HS-27A (cell line): ENCODE measurements around the gene CDH12.
"Not testable (repeated sequence)": the region's sequence is repeated elsewhere in the genome, so short reads cannot be mapped to it uniquely, and the experiment has no call there.

Experiments
- DNase-seq: peaks from one replicate; pipeline ENCODE4 v3.0.0-alpha.2; 2012; ENCODE audit warnings: low read depth, missing footprints

Gene CDH12

DNA sequence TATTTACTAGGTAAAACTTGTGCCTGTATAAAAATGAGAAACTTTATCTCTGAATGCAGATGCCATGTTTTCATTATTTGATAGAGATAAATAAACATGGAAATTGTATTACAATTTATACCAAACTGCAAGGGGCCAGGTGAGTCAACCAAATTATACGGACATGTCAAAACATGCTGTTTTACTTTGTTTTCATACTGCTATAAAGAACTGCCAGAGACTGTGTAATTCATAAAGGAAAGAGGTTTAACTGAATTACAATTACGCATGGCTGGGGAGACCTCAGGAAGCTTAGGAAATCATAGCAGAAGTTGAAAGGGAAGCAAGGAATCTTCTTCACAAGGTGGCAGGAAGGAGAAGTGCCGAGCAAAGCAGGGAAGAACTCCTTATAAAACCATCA, 840.3 kb downstream of the CDH12 start:
- DNase-seq, result not testable (repeated sequence)

DNA sequence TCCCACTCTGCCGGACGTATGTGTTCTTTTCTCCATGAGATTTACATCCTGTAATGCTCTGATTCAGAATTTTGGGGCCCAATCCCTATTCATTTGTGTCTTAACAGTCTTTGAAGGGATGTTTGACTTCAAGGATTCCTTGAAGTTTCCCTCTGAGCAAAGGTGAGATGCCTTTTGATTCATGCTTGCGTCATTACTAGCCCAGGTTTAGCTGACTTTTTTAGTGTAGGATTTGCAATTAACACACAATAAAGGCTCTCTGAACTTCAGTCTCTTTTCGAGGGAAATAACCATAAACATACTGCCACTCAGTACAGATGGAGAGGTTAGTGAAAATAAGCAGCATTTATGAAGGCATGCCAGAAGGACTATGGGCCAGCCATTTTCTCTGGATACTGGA, 842.3 kb downstream of the CDH12 start:
- DNase-seq, result not testable (repeated sequence)

GRCh38 chr5:22001097-22001496, 852.0 kb downstream of the CDH12 start:
- DNase-seq, result not testable (repeated sequence)

DNA sequence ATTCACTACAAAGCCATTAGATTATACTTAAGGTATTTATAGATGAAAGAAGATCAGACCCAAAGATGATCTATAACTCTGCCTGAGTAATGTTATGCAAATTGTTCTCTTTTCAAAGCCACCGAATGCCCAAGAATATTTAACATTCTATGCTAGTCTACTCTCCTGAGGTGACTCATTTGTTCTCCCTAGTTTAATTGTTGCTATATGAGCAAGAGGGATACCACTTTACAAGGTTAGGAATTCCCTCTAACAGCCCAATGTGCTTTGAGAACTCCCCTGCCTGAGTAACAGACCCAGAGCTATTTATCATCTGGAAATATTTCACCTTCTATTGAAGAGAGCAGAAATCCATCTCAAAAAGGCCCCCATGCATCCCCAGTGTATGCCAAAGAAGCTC, 867.3 kb downstream of the CDH12 start:
- not testable (repeated sequence) for DNase-seq

GRCh38 chr5:21951571-21951970, 901.6 kb downstream of the CDH12 start:
- DNase-seq, result not testable (repeated sequence)

DNA sequence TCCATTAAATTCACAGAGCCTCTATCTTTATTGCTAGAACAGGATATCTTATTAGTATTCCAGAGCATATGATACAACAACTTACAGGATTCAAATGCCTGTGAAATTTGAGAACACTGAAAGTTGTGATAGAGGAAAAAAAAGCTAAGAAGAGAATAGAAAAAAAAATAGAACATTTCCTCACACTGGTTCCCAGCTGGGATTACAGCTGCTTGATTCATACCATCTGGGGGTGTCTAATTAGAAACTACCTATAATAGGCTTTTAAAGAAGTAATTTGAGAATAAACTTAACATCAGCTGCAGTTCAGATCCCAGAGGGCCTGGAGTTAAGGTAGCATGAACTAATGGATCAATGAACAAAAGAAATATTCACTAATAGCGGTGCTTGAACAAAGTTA, 922.0 kb downstream of the CDH12 start:
- no peak for DNase-seq

GRCh38 chr5:21919414-21920022, 933.6 kb downstream of the CDH12 start:
- no peak for DNase-seq

DNA sequence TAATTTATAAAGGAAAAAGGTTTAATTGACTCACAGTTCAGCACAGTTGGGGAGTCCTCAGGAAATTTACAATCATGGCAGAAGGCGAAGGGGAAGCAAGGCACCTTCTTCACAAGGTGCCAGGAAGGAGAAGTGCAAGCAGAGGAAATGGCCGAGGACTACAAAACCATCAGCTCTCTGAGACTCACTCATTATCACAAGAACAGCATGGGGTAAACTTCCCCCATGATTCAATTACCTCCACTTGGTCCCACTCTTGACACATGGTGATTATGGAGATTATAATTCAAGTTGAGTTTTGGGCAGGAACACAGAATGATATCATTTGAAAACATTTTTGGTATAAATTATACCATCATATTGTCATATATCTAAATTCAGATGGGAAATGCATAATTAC, 934.7 kb downstream of the CDH12 start:
- no peak for DNase-seq

GRCh38 chr5:21910731-21911130, 942.4 kb downstream of the CDH12 start:
- no peak for DNase-seq

DNA sequence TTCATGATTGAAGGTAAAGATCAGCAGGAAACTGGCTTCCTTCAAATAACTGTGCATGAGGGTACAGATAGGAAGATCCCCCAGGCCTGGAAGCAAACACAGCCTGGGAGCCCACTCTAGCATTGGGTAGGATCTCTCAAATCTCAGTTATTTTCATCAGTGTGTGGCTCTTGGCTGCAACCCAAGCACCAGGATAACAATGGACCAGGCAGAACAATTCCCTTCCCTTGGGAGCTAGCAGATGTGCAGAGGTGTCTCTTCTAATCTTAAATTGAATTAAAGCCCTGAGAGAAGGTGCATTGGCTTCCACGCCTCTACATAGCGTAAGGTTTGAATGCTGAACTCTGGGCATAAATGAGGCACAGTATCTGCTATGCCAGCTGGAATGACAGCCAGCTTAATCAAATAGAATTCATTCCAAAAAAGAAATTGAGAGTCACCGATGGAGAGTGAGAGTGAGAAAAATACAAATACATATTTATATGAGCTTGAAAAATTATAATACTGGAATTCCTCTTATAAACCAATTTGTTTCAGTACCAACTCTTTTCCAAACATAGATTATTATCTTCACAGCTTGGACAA, 957.3 kb downstream of the CDH12 start:
- DNase-seq, result no peak

GRCh38 chr5:21893161-21893560, 960.0 kb downstream of the CDH12 start:
- DNase-seq, result no peak

GRCh38 chr5:21889581-21889980, 963.6 kb downstream of the CDH12 start:
- no peak for DNase-seq

DNA sequence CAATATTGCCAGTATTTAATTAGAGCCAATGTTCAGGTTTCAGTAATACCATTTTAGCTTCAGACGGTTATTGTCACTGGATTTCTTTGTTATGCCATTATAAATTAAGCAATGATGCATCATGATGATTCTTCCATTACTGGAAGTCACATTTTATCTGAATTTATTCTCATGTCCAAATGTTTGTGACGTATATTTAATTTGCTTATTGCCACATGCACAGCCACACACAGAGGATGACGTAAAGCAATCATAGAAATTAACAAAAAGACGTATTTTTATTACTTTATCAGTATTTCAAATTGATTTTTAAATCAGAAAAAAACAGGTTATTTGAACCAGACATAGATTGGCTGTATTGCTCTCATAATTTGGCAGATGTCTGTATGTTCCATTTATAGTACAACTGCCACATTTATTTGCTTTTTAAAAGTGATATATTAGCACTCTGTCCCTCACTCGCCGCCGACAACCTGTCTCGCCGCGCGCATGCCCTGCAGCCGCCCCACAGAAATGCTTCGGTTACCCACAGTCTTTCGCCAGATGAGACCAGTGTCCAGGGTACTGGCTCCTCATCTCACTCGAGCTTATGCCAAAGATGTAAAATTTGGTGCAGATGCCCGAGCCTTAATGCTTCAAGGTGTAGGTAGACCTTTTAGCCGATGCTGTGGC, 970.9 kb downstream of the CDH12 start:
- DNase-seq, result no peak

GRCh38 chr5:21880164-21880563, 973.0 kb downstream of the CDH12 start:
- no peak for DNase-seq

- no peak for DNase-seq
These were observed 990.2 kb downstream of the CDH12 start for GRCh38 chr5:21862986-21863385.

DNA sequence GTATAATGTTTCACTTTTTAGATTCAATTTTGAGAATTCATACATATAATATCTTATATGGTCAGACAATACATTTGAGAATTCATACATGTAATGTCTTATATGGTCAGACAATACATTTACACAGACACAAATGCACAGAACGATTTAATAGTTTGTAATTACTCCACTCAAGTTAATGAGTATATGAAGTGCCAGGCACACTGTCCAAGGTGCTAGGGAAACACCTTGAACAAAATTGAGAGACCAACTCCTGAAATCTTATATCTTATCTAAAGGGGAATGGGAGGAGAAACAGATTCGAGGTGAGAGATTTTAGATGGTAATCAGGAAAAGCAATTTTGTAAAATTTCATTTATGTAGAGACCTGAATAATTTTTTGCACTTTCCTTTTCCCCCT, 994.7 kb downstream of the CDH12 start:
- no peak for DNase-seq

- DNase-seq, result no peak
These were observed 996.2 kb downstream of the CDH12 start for GRCh38 chr5:21856987-21857386.

DNA sequence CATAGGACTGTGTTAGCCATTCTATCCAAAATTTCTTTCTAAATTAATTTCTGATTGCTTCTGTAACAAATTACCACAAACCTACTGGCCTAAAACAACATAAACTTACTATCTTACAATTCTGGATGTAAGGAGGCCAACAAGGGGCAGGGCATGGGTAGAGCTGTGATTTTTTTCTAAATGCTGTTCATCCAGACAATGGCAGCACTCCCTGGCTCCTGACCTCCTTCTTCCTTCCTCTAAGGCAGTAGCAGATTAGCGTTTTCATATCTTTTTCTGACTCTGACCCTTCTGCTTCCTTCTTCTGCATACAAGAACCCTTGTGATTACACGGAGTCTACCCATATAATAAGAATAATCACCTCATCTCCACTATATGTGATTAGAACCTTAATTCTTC, 1005.8 kb downstream of the CDH12 start:
- no peak for DNase-seq

- DNase-seq, result no peak
These were observed 1008.2 kb downstream of the CDH12 start for GRCh38 chr5:21844960-21845359.

GRCh38 chr5:21834863-21835262, 1018.3 kb downstream of the CDH12 start:
- DNase-seq, result no peak

- no peak for DNase-seq
These were observed 1021.9 kb downstream of the CDH12 start for GRCh38 chr5:21831145-21831787.

GRCh38 chr5:21826884-21827283, 1026.3 kb downstream of the CDH12 start:
- DNase-seq, result no peak

DNA sequence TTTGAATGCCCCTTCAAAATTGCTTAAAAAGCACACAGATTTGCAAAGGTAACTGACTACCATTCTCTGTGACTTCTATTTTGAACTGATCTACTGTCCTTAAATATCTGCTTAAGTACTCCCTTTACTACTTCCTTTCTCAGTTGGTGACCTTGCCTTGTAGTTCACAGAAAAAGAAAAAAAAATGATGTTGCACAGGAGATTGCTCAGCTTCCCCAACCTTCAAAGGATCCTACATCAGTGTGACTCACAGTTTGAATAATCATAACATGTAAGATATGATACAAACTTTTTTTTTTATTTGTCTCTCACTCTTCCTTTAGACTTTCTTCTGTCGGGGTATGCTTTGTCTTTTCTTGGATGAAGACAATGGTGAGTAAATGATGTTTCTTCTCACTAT, 1029.6 kb downstream of the CDH12 start:
- no peak for DNase-seq
